Measurements from ENCODE around the gene RALGAPB.
A peak's percentile ranks its signal among the peaks of the same experiment; 100 is the strongest.

The RALGAPB gene

GRCh38 chr20:38615283-38615682, 142.6 kb downstream of the RALGAPB start:
- Histone ChIP-seq H3K9me3 (ENCODE audit: control insufficient read depth, insufficient read depth, low read length) (no peaks in the 10 kb centered on the region), H3K36me3 (ENCODE audit: control insufficient read depth, insufficient read depth, low read length) (no peaks in the 10 kb centered on the region), H3K27ac (ENCODE audit: low read depth, low read length) (no peak overlapping the region), H3K4me1 (ENCODE audit: control insufficient read depth, insufficient read depth, low read length) (no peaks in the 10 kb centered on the region), H3K27me3 (ENCODE audit: control insufficient read depth, insufficient read depth, low read length) (no peaks in the 10 kb centered on the region), H3K4me3 (ENCODE audit: low read depth, low read length) (no peak overlapping the region), H3K9ac (ENCODE audit: low read depth, low read length) (no peak overlapping the region)

- Histone ChIP-seq H3K9me3 (ENCODE audit: control insufficient read depth, insufficient read depth, low read length) (no peaks in the 10 kb centered on the region), H3K4me3 (ENCODE audit: low read depth, low read length) (no peak overlapping the region), H3K9ac (ENCODE audit: low read depth, low read length) (no peak overlapping the region), H3K36me3 (ENCODE audit: control insufficient read depth, insufficient read depth, low read length) (no peaks in the 10 kb centered on the region), H3K4me1 (ENCODE audit: control insufficient read depth, insufficient read depth, low read length) (no peaks in the 10 kb centered on the region), H3K27me3 (ENCODE audit: control insufficient read depth, insufficient read depth, low read length) (no peaks in the 10 kb centered on the region), H3K27ac (ENCODE audit: low read depth, low read length) (no peak overlapping the region)
Observed at GRCh38 chr20:38616457-38616856, 143.8 kb downstream of the RALGAPB start.

GRCh38 chr20:38617011-38617829, 144.6 kb downstream of the RALGAPB start:
- Histone ChIP-seq H3K27me3 (ENCODE audit: control insufficient read depth, insufficient read depth, low read length) (no peaks in the 10 kb centered on the region), H3K4me1 (ENCODE audit: control insufficient read depth, insufficient read depth, low read length) (no peaks in the 10 kb centered on the region), H3K36me3 (ENCODE audit: control insufficient read depth, insufficient read depth, low read length) (no peaks in the 10 kb centered on the region), H3K9ac (ENCODE audit: low read depth, low read length) (no peak overlapping the region), H3K4me3 (ENCODE audit: low read depth, low read length) (no peak overlapping the region), H3K27ac (ENCODE audit: low read depth, low read length) (peak overlapping the region; percentile 60), H3K9me3 (ENCODE audit: control insufficient read depth, insufficient read depth, low read length) (no peaks in the 10 kb centered on the region)

GRCh38 chr20:38617830-38618196, 145.2 kb downstream of the RALGAPB start:
- no peaks in the 10 kb centered on the region for H3K9me3 ChIP-seq (ENCODE audit: control insufficient read depth, insufficient read depth, low read length)
- H3K9ac ChIP-seq (ENCODE audit: low read depth, low read length) = no peak overlapping the region
- H3K36me3 ChIP-seq (ENCODE audit: control insufficient read depth, insufficient read depth, low read length) = no peaks in the 10 kb centered on the region
- H3K27ac ChIP-seq (ENCODE audit: low read depth, low read length) = no peak overlapping the region
- no peaks in the 10 kb centered on the region for H3K27me3 ChIP-seq (ENCODE audit: control insufficient read depth, insufficient read depth, low read length)
- no peak overlapping the region for H3K4me3 ChIP-seq (ENCODE audit: low read depth, low read length)
- no peaks in the 10 kb centered on the region for H3K4me1 ChIP-seq (ENCODE audit: control insufficient read depth, insufficient read depth, low read length)

- H3K27me3 ChIP-seq (ENCODE audit: control insufficient read depth, insufficient read depth, low read length) = no peaks in the 10 kb centered on the region
- no peak overlapping the region for H3K4me3 ChIP-seq (ENCODE audit: low read depth, low read length)
- H3K4me1 ChIP-seq (ENCODE audit: control insufficient read depth, insufficient read depth, low read length) = no peaks in the 10 kb centered on the region
- no peaks in the 10 kb centered on the region for H3K9me3 ChIP-seq (ENCODE audit: control insufficient read depth, insufficient read depth, low read length)
- H3K27ac ChIP-seq (ENCODE audit: low read depth, low read length) = no peak overlapping the region
- no peaks in the 10 kb centered on the region for H3K36me3 ChIP-seq (ENCODE audit: control insufficient read depth, insufficient read depth, low read length)
- H3K9ac ChIP-seq (ENCODE audit: low read depth, low read length) = no peak overlapping the region
Observed at GRCh38 chr20:38620441-38620840, 147.8 kb downstream of the RALGAPB start.

- Histone ChIP-seq H3K9me3 (ENCODE audit: control insufficient read depth, insufficient read depth, low read length) (no peaks in the 10 kb centered on the region), H3K36me3 (ENCODE audit: control insufficient read depth, insufficient read depth, low read length) (no peaks in the 10 kb centered on the region), H3K27me3 (ENCODE audit: control insufficient read depth, insufficient read depth, low read length) (no peaks in the 10 kb centered on the region), H3K4me3 (ENCODE audit: low read depth, low read length) (no peak overlapping the region), H3K27ac (ENCODE audit: low read depth, low read length) (no peak overlapping the region), H3K9ac (ENCODE audit: low read depth, low read length) (no peak overlapping the region), H3K4me1 (ENCODE audit: control insufficient read depth, insufficient read depth, low read length) (no peaks in the 10 kb centered on the region)
Observed at GRCh38 chr20:38623061-38623460, 150.4 kb downstream of the RALGAPB start.

- no peak overlapping the region for H3K4me3 ChIP-seq (ENCODE audit: low read depth, low read length)
- no peaks in the 10 kb centered on the region; the same call in 1 of the 2 replicates for H3K4me1 ChIP-seq (ENCODE audit: control insufficient read depth, insufficient read depth, low read length)
- no peaks in the 10 kb centered on the region for H3K9me3 ChIP-seq (ENCODE audit: control insufficient read depth, insufficient read depth, low read length)
- H3K36me3 ChIP-seq (ENCODE audit: control insufficient read depth, insufficient read depth, low read length) = no peaks in the 10 kb centered on the region
- H3K27ac ChIP-seq (ENCODE audit: low read depth, low read length) = no peak overlapping the region
- H3K9ac ChIP-seq (ENCODE audit: low read depth, low read length) = no peak overlapping the region
- no peaks in the 10 kb centered on the region for H3K27me3 ChIP-seq (ENCODE audit: control insufficient read depth, insufficient read depth, low read length)
Observed at GRCh38 chr20:38624084-38624483, 151.4 kb downstream of the RALGAPB start.

GRCh38 chr20:38625896-38626295, 153.3 kb downstream of the RALGAPB start:
- H3K4me3 ChIP-seq (ENCODE audit: low read depth, low read length) = no peak overlapping the region
- no peaks in the 10 kb centered on the region for H3K9me3 ChIP-seq (ENCODE audit: control insufficient read depth, insufficient read depth, low read length)
- H3K27ac ChIP-seq (ENCODE audit: low read depth, low read length) = no peak overlapping the region
- H3K9ac ChIP-seq (ENCODE audit: low read depth, low read length) = no peak overlapping the region
- H3K36me3 ChIP-seq (ENCODE audit: control insufficient read depth, insufficient read depth, low read length) = no peaks in the 10 kb centered on the region
- no peaks in the 10 kb centered on the region; the same call in 1 of the 2 replicates for H3K4me1 ChIP-seq (ENCODE audit: control insufficient read depth, insufficient read depth, low read length)
- H3K27me3 ChIP-seq (ENCODE audit: control insufficient read depth, insufficient read depth, low read length) = no peaks in the 10 kb centered on the region

GRCh38 chr20:38626921-38627659, 154.4 kb downstream of the RALGAPB start:
- Histone ChIP-seq H3K27ac (ENCODE audit: low read depth, low read length) (no peak overlapping the region), H3K4me3 (ENCODE audit: low read depth, low read length) (no peak overlapping the region), H3K4me1 (ENCODE audit: control insufficient read depth, insufficient read depth, low read length) (no peaks in the 10 kb centered on the region; the same call in 1 of the 2 replicates), H3K9me3 (ENCODE audit: control insufficient read depth, insufficient read depth, low read length) (no peaks in the 10 kb centered on the region), H3K9ac (ENCODE audit: low read depth, low read length) (no peak overlapping the region), H3K36me3 (ENCODE audit: control insufficient read depth, insufficient read depth, low read length) (no peaks in the 10 kb centered on the region), H3K27me3 (ENCODE audit: control insufficient read depth, insufficient read depth, low read length) (no peaks in the 10 kb centered on the region)
